HG03565 (cell line): Measurements from ENCODE around the gene SULT1C3.
"Not testable (repeated sequence)": the region's sequence is repeated elsewhere in the genome, so short reads cannot be mapped to it uniquely, and the experiment has no call there.

Experiments
- ATAC-seq: cut with Tn5 transposase; IDR thresholded peaks from one replicate; pipeline ENCODE4 v1.9.1; 2021; ENCODE audit warnings: mild to moderate bottlenecking, moderate library complexity; ENCODE audit not compliant: unreplicated experiment

Gene SULT1C3

DNA sequence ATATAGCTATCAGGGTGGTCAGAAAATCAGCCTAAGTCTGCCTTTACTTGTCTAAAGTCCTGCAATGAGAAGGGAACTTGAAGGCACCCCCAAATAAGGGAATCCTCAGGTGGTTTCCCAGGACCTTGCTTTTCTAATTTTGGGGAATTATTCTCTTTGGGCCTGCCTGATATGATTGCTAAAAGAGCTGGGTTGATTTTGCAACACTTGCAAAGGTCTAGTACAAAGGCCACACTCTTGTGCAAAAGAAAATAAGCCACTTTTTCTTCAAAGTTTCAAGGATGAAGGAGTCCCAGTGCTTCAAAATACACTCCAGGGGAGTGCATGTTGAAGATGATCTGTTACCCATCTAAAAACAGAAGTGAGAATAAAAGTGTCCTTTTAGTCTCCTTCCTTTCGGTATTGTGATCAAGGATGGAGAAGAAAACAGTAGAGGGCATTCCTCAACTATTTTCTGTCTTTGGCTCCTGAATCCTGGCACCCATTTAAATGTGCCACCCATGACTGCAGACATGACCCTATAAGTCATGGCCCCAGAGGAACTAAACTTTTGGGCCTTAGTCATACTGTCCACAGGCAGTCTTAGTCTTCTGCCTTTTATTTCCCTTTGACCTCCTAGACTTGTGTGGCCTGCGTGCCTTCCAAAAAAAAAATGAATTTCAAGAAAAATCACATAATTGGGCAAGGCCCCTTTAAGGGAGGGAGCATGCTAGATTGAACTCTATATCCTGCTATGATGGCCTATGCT, 5.1 kb downstream of the SULT1C3 start:
- no peak for ATAC-seq

DNA sequence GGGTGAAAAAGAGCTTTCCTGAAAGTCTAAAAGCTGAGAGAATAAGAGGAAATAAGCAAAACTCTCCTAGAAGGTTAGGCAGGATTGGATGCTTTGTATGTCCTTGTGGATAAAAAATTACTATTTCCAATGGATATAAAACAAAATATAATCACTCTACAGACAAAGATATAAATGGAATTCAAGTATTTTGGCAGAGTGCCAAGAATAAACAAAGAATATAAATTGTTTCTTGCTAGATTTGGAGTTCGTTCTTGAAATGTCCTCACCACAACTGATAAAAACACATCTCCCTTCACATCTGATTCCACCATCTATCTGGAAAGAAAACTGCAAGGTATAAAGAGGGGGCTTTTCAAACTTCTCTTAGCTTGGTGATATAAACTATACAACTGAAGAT, 13.3 kb downstream of the SULT1C3 start:
- no peak for ATAC-seq

DNA sequence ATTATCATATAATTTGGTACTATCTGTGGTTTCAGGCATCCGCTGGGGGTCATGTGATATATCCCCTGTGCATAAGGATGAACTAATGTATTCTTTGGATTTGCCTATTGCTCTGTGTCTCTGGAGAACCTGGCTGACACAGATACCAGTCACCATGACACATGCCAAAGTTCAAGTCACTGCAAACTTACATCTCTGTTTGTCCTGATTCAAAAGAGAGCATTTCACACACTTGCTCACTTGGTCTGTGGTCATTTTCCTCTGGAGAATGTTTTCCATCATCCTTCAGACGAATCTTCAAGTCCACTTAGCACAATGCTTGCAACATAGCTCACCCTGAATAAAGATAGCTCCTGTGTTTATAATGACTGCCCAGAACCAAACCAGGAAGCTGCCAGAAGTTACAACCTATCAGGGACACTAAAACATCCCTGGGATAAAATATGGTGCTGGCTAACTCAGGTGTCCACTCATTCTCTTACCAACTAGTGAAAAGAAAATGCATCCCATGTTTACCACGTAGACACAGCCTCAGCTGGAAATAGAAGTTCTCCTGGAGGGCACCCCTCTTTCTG, 18.1 kb downstream of the SULT1C3 start:
- no peak for ATAC-seq

DNA sequence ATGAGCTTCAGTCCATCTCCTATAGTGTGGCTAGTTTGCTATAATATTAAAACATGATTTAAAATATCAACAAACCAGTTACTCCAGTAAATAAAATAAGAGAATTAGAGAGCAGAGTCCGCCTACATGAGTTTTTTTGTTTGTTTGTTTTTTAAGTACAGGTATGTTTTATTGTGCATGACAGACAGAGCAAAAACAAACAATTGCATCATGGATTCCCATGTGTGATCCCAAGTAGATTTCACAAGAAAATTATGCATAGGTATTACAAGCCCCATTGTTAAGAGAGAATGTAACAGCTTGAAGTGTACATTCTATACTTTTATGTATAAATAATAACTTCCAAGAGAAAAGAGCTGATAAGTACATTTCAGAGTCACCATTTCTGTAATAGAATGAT, 21.0 kb downstream of the SULT1C3 start:
- ATAC-seq, result no peak

DNA sequence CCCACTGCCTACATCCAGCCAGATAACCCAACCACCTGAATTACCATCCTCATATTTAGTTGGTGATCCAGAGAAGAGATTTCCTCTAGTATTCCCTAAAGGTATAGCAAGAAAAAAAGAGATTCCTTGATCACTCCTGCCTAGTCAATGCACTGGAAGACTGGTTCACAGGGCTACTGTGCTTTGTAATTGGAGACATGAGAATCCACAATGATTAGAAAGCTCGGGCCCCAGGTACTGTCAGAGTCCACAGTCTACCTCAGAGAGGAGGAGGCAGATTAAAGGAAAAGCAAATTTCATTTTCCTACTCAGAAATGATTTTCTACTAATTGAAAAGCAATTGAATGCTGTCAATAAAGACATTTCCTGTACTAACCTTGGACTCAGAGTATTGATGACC, 22.3 kb downstream of the SULT1C3 start:
- ATAC-seq, result no peak

GRCh38 chr2:108263401-108263800, 23.6 kb downstream of the SULT1C3 start:
- ATAC-seq, result no peak

GRCh38 chr2:108266218-108266617, 26.4 kb downstream of the SULT1C3 start:
- no peak for ATAC-seq

DNA sequence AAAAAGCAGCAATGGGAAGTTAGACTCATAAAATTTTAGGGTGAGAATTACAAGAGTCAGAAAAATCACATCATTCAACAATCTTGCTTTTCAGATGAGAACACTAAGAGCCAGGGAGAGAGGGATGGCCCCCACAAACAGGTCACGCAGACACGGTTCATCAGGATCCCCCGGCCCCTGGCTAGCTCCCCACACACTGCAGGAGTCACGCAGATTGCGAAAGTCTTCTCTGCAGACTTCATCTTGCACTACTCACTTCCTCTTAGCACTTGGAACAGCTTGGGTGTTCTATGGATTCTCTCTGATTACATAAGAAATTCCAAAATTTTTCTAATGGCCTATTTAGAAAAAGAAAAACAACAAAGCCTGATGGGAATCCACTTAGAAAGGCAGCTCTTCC, 27.3 kb downstream of the SULT1C3 start:
- no peak for ATAC-seq

- ATAC-seq, result no peak
These were observed 28.2 kb downstream of the SULT1C3 start for GRCh38 chr2:108268001-108268400.

DNA sequence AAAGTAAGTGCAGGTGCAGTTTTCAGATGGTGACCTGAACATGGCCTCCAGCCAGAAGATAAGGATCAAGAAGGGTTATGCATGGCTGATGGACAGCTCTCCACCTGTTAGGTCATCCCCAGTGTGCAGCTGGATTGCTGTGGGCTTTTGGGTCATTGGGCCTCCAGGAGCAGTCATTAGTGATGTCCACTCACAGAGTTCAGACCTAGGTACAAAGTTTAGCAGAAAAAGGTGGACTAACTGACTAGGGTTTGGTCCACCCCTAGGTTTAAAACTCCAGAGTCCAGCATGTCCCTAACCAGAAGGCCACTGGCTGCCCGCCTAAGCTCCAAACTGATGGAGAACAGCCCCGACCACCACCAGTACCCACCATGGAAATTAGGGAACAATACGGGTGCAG, 30.6 kb downstream of the SULT1C3 start:
- ATAC-seq, result no peak

- ATAC-seq, result no peak
These were observed 31.2 kb downstream of the SULT1C3 start for GRCh38 chr2:108270768-108271506.

DNA sequence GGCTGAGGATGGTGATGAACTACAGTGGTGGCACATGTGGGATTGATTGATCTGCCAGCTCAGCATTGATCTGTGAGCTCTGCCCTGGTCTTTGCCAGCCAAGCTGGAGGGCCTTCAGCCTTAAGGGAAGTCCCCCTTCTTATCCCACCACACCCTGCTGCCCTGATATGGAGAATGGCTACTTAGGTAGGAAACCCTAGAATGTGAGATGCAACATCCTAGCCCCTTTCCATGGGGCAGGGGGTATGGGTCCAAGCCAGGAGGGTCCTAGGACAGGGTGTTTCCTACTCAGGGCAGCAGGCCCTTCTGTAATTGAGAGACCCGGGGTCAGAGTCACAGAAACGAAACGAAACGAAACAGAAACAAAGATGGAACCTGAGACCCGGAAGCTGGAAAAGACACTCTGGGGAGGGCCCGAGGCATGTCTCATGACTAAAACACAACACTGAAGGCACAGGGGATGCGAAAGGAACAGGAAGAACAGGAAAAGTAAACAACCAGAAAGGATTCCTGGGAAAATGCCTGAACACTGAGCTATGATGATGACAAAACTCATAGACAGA, 32.0 kb downstream of the SULT1C3 start:
- no peak for ATAC-seq

GRCh38 chr2:108278631-108279030, 38.9 kb downstream of the SULT1C3 start:
- no peak for ATAC-seq

DNA sequence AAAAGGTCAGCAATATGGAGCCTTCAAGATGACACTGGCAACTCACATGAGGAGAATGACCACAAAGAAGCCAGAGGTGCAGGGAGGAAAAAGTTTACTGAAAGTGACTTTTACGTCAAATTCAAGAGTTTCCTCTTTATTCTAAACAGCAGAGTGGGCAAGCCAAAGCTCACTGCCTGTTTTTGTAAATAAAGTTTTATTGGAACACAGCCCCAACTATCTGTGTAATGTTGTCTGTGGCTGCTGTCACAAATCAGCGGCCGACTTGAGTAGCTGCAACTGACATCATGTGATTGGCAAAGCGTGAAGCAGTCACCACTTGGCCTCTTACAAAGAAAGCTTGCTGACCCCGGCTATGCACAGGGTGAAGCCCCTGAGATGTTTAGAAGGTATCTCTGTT, 39.7 kb downstream of the SULT1C3 start:
- no peak for ATAC-seq

GRCh38 chr2:108280466-108280865, 40.7 kb downstream of the SULT1C3 start:
- ATAC-seq, result no peak

GRCh38 chr2:108284566-108284965, 44.8 kb downstream of the SULT1C3 start:
- ATAC-seq, result not testable (repeated sequence)

- ATAC-seq, result no peak
These were observed 45.8 kb downstream of the SULT1C3 start for GRCh38 chr2:108285616-108286015.

DNA sequence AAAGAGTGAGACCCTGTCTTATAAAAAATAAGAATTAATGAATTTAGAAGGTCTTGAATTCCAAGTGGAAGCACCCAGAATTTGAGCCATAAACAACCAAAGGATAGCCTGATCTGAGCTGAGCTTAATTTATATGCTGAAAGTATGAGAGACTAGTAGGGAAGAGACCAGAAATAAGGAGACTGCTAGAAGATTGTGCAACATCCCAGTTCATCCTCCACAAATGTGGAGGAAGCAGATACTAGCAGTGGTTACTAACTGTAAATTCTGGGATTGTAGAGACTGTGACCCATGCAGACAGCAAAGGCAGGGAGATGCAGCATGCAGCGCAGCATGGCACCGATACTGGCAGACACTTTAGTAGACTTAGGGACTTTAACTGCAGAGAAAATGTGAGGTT, 47.4 kb downstream of the SULT1C3 start:
- ATAC-seq, result no peak

DNA sequence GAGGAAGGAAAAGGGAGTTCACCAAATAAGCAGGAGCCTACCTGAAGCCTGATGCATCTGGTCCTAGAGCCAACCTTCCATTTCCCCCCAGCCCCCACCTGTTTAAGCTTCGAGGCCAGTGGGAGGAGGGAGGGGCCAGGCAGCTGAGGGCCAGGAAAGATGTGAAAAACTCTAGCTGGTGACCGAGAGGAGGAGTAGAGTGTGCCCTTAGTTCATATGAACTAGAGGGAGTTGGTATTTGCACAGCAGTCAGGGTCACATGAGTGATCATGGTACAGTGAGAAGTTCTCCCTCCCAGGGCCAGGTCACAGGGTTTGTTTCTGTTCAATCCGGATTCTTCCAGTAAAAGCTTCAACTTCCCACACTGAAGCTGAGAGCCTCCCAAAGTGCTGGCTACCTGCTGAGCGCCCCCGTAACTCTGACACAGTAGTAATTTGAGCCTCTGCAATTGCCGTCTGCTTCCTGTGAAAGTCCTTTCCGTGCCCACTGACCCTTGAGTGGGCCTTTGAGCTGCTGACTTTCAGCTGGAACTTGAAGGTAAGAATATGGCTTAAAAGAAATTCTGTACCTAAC, 48.9 kb downstream of the SULT1C3 start, which contains the start of gene SULT1C2:
Gene SULT1C2, plus strand, starts transcription at position 362 of the 573 bp plus-strand sequence. CDS start 4,773 bp downstream, outside the sequence.
- no peak for ATAC-seq

GRCh38 chr2:108293850-108294249, 54.1 kb downstream of the SULT1C3 start:
- no peak for ATAC-seq

GRCh38 chr2:108297436-108298141, 57.8 kb downstream of the SULT1C3 start:
- ATAC-seq, result no peak
